HG03175 (cell line): ENCODE data around the gene CELA3A.

Experiments
- ATAC-seq: cut with Tn5 transposase; IDR thresholded peaks from one replicate; pipeline ENCODE4 v1.9.1; 2021; ENCODE audit warnings: mild to moderate bottlenecking, moderate library complexity; ENCODE audit not compliant: unreplicated experiment

The CELA3A gene

GRCh38 chr1:22045604-22046228 lies 44.3 kb downstream of the CELA3A start:
- ATAC-seq = no peak

- no peak for ATAC-seq
Observed at GRCh38 chr1:22048351-22049192, 47.1 kb downstream of the CELA3A start.

GRCh38 chr1:22050330-22050729 lies 48.9 kb downstream of the CELA3A start:
- no peak for ATAC-seq

GRCh38 chr1:22051607-22052114 lies 50.2 kb downstream of the CELA3A start:
- ATAC-seq = no peak

GRCh38 chr1:22052115-22053016 lies 50.9 kb downstream of the CELA3A start, which contains the start of gene CDC42:
TSS of gene CDC42 (plus strand) at chr1:22052709. CDS start at chr1:22078479, 25,770 bp downstream.
- ATAC-seq = peak; percentile 92

GRCh38 chr1:22053017-22053860 lies 51.8 kb downstream of the CELA3A start:
- ATAC-seq = peak; percentile 32

- ATAC-seq = no peak
Observed at GRCh38 chr1:22053861-22054770, 52.7 kb downstream of the CELA3A start.

- ATAC-seq = no peak
Observed at GRCh38 chr1:22055463-22055862, 54.0 kb downstream of the CELA3A start.

- ATAC-seq = no peak
Observed at GRCh38 chr1:22056043-22056442, 54.6 kb downstream of the CELA3A start.

GRCh38 chr1:22056936-22057335 lies 55.5 kb downstream of the CELA3A start:
- ATAC-seq = no peak

GRCh38 chr1:22057861-22058260 lies 56.4 kb downstream of the CELA3A start:
- no peak for ATAC-seq
